Measurements from ENCODE around the gene TLE2. TPM values are rescaled to one million over a fixed set of nuclear protein-coding genes. Genes with fewer than 3 reads are reported as not detected.
A peak's percentile ranks its signal among the peaks of the same experiment; 100 is the strongest.

TLE2 gene
- total RNA-seq, 4 donors from 2014 or later, result 18.2 to 35.6 (median 27.3) TPM

- no peaks in the 10 kb centered on the region for H3K27me3 ChIP-seq
- peaks cover 37% of the 10 kb centered on the region for H3K4me1 ChIP-seq
- H3K4me3 ChIP-seq, result no peak overlapping the region
- no peaks in the 10 kb centered on the region for H3K36me3 ChIP-seq
- no peak for TF ChIP-seq POLR2A (IDR thresholded peaks at IDR 0.05)
- TF ChIP-seq CTCF (IDR thresholded peaks at IDR 0.05), result no peak
- WGBS, result 81% methylated on average over 5 of the region's 5 CpGs
- no peaks in the 10 kb centered on the region for H3K9me3 ChIP-seq
- no peak for DNase-seq (ENCODE audit: low spot score in 2 of 2)
- no peak overlapping the region for H3K27ac ChIP-seq
These were observed 2.5 kb upstream of the TLE2 start for GRCh38 chr19:3031607-3031867.

- H3K9me3 ChIP-seq, result no peaks in the 10 kb centered on the region
- peak overlapping the region; percentile 66 for H3K4me3 ChIP-seq
- peaks cover 20% of the 10 kb centered on the region for H3K4me1 ChIP-seq
- no peaks in the 10 kb centered on the region for H3K27me3 ChIP-seq
- TF ChIP-seq POLR2AphosphoS5 (IDR thresholded peaks at IDR 0.05) (no peak), POLR2A (IDR thresholded peaks at IDR 0.05) (no peak)
- no peaks in the 10 kb centered on the region for H3K36me3 ChIP-seq
- DNase-seq (ENCODE audit: low spot score in 2 of 2), result no peak
- WGBS, result 11% methylated on average over 16 of the region's 40 CpGs
- H3K27ac ChIP-seq, result peak overlapping the region; percentile 56
These were observed 595 bp downstream of the TLE2 start for GRCh38 chr19:3028305-3029064.

GRCh38 chr19:3027981-3028304, 1.1 kb downstream of the TLE2 start:
- H3K36me3 ChIP-seq, result no peaks in the 10 kb centered on the region
- no peaks in the 10 kb centered on the region for H3K9me3 ChIP-seq
- no peaks in the 10 kb centered on the region for H3K27me3 ChIP-seq
- DNase-seq (ENCODE audit: low spot score in 2 of 2), result no peak
- TF ChIP-seq CTCF (IDR thresholded peaks at IDR 0.05) (no peak), POLR2AphosphoS5 (IDR thresholded peaks at IDR 0.05) (no peak), POLR2A (IDR thresholded peaks at IDR 0.05) (no peak), EP300 (IDR thresholded peaks at IDR 0.05) (no peak)
- 69% methylated on average over 8 of the region's 9 CpGs for WGBS
- H3K4me3 ChIP-seq, result peak overlapping the region; percentile 66
- H3K4me1 ChIP-seq, result peaks cover 20% of the 10 kb centered on the region
- no peak overlapping the region for H3K27ac ChIP-seq

GRCh38 chr19:3027292-3027691, 1.8 kb downstream of the TLE2 start:
- no peak for DNase-seq (ENCODE audit: low spot score in 2 of 2)
- Histone ChIP-seq H3K36me3 (no peaks in the 10 kb centered on the region), H3K27ac (no peak overlapping the region), H3K4me3 (no peak overlapping the region), H3K27me3 (no peaks in the 10 kb centered on the region), H3K4me1 (peaks cover 20% of the 10 kb centered on the region), H3K9me3 (no peaks in the 10 kb centered on the region)
- 92% methylated on average over 2 of the region's 2 CpGs for WGBS
- no peak for TF ChIP-seq CTCF (IDR thresholded peaks at IDR 0.05)

- WGBS, result 100% methylated on average over 1 of the region's 1 CpG
- no peaks in the 10 kb centered on the region for H3K27me3 ChIP-seq
- TF ChIP-seq POLR2A (IDR thresholded peaks at IDR 0.05), result no peak
- no peak for TF ChIP-seq CTCF (IDR thresholded peaks at IDR 0.05)
- TF ChIP-seq EP300 (IDR thresholded peaks at IDR 0.05), result no peak
- no peak for TF ChIP-seq POLR2AphosphoS5 (IDR thresholded peaks at IDR 0.05)
- no peak overlapping the region for H3K27ac ChIP-seq
- no peak overlapping the region for H3K4me3 ChIP-seq
- H3K9me3 ChIP-seq, result no peaks in the 10 kb centered on the region
- no peak for DNase-seq (ENCODE audit: low spot score in 2 of 2)
- H3K4me1 ChIP-seq, result peaks cover 20% of the 10 kb centered on the region
- no peaks in the 10 kb centered on the region for H3K36me3 ChIP-seq
These were observed 2.3 kb downstream of the TLE2 start for GRCh38 chr19:3026768-3027167.

- no peaks in the 10 kb centered on the region for H3K9me3 ChIP-seq
- no peaks in the 10 kb centered on the region for H3K27me3 ChIP-seq
- no peaks in the 10 kb centered on the region for H3K36me3 ChIP-seq
- WGBS, result 87% methylated on average over 3 of the region's 9 CpGs
- peaks cover 20% of the 10 kb centered on the region for H3K4me1 ChIP-seq
- no peak for DNase-seq (ENCODE audit: low spot score in 2 of 2)
- no peak for TF ChIP-seq POLR2AphosphoS5 (IDR thresholded peaks at IDR 0.05)
- TF ChIP-seq POLR2A (IDR thresholded peaks at IDR 0.05), result no peak
- TF ChIP-seq EP300 (IDR thresholded peaks at IDR 0.05), result no peak
- no peak for TF ChIP-seq CTCF (IDR thresholded peaks at IDR 0.05)
- no peak overlapping the region for H3K27ac ChIP-seq
- no peak overlapping the region for H3K4me3 ChIP-seq
These were observed 3.6 kb downstream of the TLE2 start for GRCh38 chr19:3025549-3025886.

Data from suprapubic skin (tissue), 4 donors.